GM23248 (cell line): ENCODE results near the gene WFS1. TPM values are rescaled to one million over a fixed set of nuclear protein-coding genes. Genes with fewer than 3 reads are reported as not detected.
A peak's percentile ranks its signal among the peaks of the same experiment; 100 is the strongest.

Experiments used
- DNase-seq: peaks from one replicate; pipeline ENCODE4 v3.0.0-alpha.2; 2015
- H2AFZ ChIP-seq: fragments of 200-600 bp; sonication (generic); 2 replicates; pipeline ENCODE4 v1.6.1; 2016; ENCODE audit warnings: antibody characterized with exemption
- H3F3A ChIP-seq: fragments of 200-600 bp; sonication (generic); 2 replicates; pipeline ENCODE4 v1.6.1; 2016; ENCODE audit warnings: mild to moderate bottlenecking, antibody characterized with exemption, mixed run types; ENCODE audit not compliant: insufficient read depth
- H3K27ac ChIP-seq: fragments of 200-600 bp; sonication (generic); 2 replicates; pipeline ENCODE4 v1.5.1; 2016; ENCODE audit warnings: mild to moderate bottlenecking
- H3K27me3 ChIP-seq: fragments of 200-600 bp; sonication (generic); replicated peaks from 2 replicates; pipeline ENCODE4 v1.6.1; 2016; ENCODE audit warnings: mild to moderate bottlenecking; ENCODE audit not compliant: insufficient read depth
- H3K36me3 ChIP-seq: fragments of 200-600 bp; sonication (generic); 2 replicates; pipeline ENCODE4 v1.6.1; 2016; ENCODE audit warnings: low read depth, mild to moderate bottlenecking
- H3K4me1 ChIP-seq: fragments of 200-600 bp; sonication (generic); 2 replicates; pipeline ENCODE4 v1.6.1; 2016; ENCODE audit warnings: mild to moderate bottlenecking; ENCODE audit not compliant: insufficient read depth
- H3K4me2 ChIP-seq: fragments of 200-600 bp; sonication (generic); one replicate; pipeline ENCODE4 v1.6.1; 2016; ENCODE audit warnings: mild to moderate bottlenecking; ENCODE audit not compliant: unreplicated experiment
- H3K4me3 ChIP-seq: fragments of 200-600 bp; sonication (generic); 2 replicates; pipeline ENCODE4 v1.5.1; 2016; ENCODE audit warnings: mild to moderate bottlenecking
- H3K79me2 ChIP-seq: fragments of 200-600 bp; sonication (generic); 2 replicates; pipeline ENCODE4 v1.6.1; 2016; ENCODE audit warnings: mild to moderate bottlenecking; ENCODE audit not compliant: insufficient read depth
- H3K9ac ChIP-seq: fragments of 200-600 bp; sonication (generic); 2 replicates; pipeline ENCODE4 v1.6.1; 2016; ENCODE audit warnings: mild to moderate bottlenecking
- H3K9me2 ChIP-seq: fragments of 200-600 bp; sonication (generic); 2 replicates; pipeline ENCODE4 v1.6.1; 2016; ENCODE audit warnings: mixed run types, mild to moderate bottlenecking, moderate library complexity; ENCODE audit not compliant: insufficient read depth
- H3K9me3 ChIP-seq: fragments of 200-600 bp; sonication (generic); one replicate; pipeline ENCODE4 v1.6.1; 2017; ENCODE audit warnings: low read depth
- H4K20me1 ChIP-seq: fragments of 200-600 bp; sonication (generic); 2 replicates; pipeline ENCODE4 v1.6.0; 2016; ENCODE audit not compliant: insufficient read depth
- EZH2 ChIP-seq: fragments of 200-600 bp; sonication (generic); IDR thresholded peaks from 2 replicates; pipeline ENCODE4 v1.6.1; 2018; ENCODE audit warnings: antibody characterized with exemption, mild to moderate bottlenecking; ENCODE audit not compliant: insufficient read depth, poor library complexity, severe bottlenecking
- EZH2phosphoT487 ChIP-seq: fragments of 200-600 bp; sonication (generic); IDR thresholded peaks from 2 replicates; pipeline ENCODE4 v1.6.1; 2018; ENCODE audit warnings: antibody characterized with exemption, moderate library complexity, mild to moderate bottlenecking, low read depth; ENCODE audit not compliant: insufficient read depth
- WGBS, 2 experiments: methylation state at CpG; one replicate each; pipeline ENCODE4 v1.1.6; 2015 to 2017; ENCODE audit warnings: low lambda C conversion rate in 2 of 2, low coverage in 1 of 2; ENCODE audit errors: missing lambda C conversion rate in 2 of 2; 5-methylcytosine and 5-hydroxymethylcytosine counted together
- in situ Hi-C: fragments of 300-500 bp; cut with MboI; formaldehyde crosslinking; loops from 2 replicates; pipeline ENCODE4 v1.15.0; 2020
- polyA plus RNA-seq: library from polyadenylated mRNA; unstranded; fragments of >200 nt; fragmentation: Nextera tagmentation; extraction: Ambion mirVana; gene quantifications from 2 replicates; pipeline ENCODE4 v1.2.1, GENCODE V29; 2016
- total RNA-seq: library from RNA; depleted of rRNA; stranded (reverse); fragments of >200 nt; shearing (Covaris generic); gene quantifications from 2 replicates; pipeline ENCODE4 v1.2.3, GENCODE V29; 2014

WFS1 gene
- total and polyA plus RNA-seq, 2 experiments from 2014 or later: 24.2 to 24.4 TPM

DNA sequence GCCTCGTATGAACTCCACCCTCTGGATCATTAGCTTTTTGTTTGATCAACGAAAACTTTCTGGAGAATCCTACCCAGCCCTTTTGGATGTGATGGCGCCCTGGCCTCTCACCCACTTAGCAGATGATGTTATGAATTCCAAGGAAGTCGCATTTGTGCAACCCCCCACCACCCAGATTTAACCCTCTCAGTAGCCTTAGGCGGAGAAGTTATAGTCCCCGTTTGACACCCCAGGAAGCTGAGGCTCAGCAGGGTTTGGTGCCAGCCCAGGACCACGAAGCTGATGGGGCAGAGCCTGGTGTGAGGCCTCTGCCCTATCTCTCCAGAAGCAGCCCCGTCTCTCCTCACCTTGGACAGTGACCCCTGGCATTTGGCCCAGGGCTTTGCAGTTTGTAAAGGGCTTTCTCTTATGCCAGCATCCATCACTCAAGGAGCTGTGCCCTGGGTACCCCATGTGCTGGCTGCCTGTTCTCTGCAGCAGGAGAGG, 1.0 kb downstream of the WFS1 start:
- peaks cover 14% of the 10 kb centered on the region for H3K4me1 ChIP-seq
- no peaks in the 10 kb centered on the region for H3K36me3 ChIP-seq
- H3K4me2 ChIP-seq: peak overlapping the region; percentile 96
- H3K9me2 ChIP-seq: no peaks in the 10 kb centered on the region
- WGBS, 2 experiments: 23 to 30% methylated on average over 8 of the region's 8 CpGs
- 0 out of 2 replicates have a peak, but pooled peaks cover 5% of the 10 kb centered on the region for H4K20me1 ChIP-seq
- H3K4me3 ChIP-seq: peak overlapping the region; percentile 86
- peaks cover 14% of the 10 kb centered on the region for H3F3A ChIP-seq
- H3K27ac ChIP-seq: no peak overlapping the region
- 0 out of 2 replicates have a peak, but pooled peaks cover 3% of the 10 kb centered on the region for H3K79me2 ChIP-seq
- DNase-seq: peak; percentile 46
- peaks cover 5% of the 10 kb centered on the region; the same call in 1 of the 2 replicates for H3K27me3 ChIP-seq
- peak overlapping the region; percentile 84 for H3K9ac ChIP-seq
- H3K9me3 ChIP-seq: no peaks in the 10 kb centered on the region
- H2AFZ ChIP-seq: peak overlapping the region; percentile 91
- TF ChIP-seq EZH2 (no peak), EZH2phosphoT487 (no peak)
- in situ Hi-C loops: no loop called here

DNA sequence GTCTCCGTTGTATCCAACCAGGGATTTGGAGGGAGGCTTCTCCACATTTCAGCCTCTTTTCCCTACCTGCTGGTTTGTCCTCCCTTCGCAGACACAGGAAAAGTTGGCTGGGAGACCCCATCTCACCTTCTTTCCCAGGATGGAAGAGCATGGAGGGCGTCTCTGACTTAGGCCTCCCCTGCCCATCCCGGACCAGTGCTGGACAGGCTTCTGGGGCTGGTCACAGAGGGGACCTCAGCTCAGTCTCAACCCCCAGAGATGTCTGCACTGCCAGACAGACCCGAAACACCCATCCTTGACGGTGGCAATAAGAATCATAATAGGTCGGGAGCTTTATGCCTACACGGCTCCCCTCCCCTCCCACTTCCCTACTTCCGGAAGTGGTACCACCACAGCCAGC, 1.6 kb downstream of the WFS1 start:
- H3K27me3 ChIP-seq: peaks cover 5% of the 10 kb centered on the region; the same call in 1 of the 2 replicates
- no peak overlapping the region for H2AFZ ChIP-seq
- TF ChIP-seq EZH2 (no peak), EZH2phosphoT487 (no peak)
- in situ Hi-C loops: no loop called here
- 0 out of 2 replicates have a peak, but pooled peaks cover 5% of the 10 kb centered on the region for H4K20me1 ChIP-seq
- no peak overlapping the region for H3K4me2 ChIP-seq
- DNase-seq: no peak
- H3K9ac ChIP-seq: no peak overlapping the region
- no peaks in the 10 kb centered on the region for H3K36me3 ChIP-seq
- H3K9me2 ChIP-seq: no peaks in the 10 kb centered on the region
- WGBS, 2 experiments: 71 to 72% methylated on average over 9 of the region's 9 CpGs
- no peak overlapping the region for H3K27ac ChIP-seq
- no peaks in the 10 kb centered on the region for H3K9me3 ChIP-seq
- H3K4me3 ChIP-seq: no peak overlapping the region
- peaks cover 14% of the 10 kb centered on the region for H3K4me1 ChIP-seq
- peaks cover 3% of the 10 kb centered on the region; the same call in 1 of the 2 replicates for H3K79me2 ChIP-seq
- peaks cover 14% of the 10 kb centered on the region for H3F3A ChIP-seq

DNA sequence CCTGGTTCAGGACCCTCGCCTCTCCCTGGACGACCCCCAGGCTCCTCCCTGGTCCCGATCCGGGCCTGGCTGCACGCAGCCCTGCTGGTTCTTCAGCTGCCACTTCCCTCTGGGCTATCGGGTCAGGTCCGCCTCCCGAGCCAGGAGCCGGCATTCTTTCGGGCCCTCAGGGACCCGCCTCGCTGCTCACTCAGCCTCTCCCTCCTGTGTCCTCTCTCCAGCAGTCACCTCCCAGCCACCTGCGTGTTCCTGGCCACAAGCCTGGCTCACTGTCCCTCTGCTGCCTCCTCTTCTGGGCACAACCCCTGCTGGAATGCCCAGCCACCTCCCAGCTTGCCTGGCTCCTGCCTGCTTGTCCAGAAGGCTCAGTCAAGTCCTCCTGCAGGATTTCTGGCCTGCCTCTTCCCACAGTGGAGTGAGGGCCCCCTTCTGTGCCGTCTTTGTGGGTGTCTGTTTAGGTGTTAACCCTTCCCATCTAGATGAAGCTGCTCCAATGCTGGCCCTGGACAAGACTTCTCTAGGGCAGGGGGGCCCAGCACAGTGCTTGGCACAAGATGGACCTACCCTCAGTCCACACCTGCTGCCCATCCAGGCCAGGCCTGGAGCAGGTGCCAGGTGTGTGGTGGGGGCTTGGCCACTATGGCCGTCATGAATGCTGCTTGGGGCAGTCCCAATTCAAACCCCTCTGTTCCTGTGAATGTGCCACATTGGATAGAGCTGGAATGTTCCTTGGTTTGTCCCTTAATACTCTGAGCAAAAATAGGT, 2.2 kb downstream of the WFS1 start:
- in situ Hi-C loops: no loop called here
- WGBS, 2 experiments: 70 to 77% methylated on average over 15 of the region's 15 CpGs

DNA sequence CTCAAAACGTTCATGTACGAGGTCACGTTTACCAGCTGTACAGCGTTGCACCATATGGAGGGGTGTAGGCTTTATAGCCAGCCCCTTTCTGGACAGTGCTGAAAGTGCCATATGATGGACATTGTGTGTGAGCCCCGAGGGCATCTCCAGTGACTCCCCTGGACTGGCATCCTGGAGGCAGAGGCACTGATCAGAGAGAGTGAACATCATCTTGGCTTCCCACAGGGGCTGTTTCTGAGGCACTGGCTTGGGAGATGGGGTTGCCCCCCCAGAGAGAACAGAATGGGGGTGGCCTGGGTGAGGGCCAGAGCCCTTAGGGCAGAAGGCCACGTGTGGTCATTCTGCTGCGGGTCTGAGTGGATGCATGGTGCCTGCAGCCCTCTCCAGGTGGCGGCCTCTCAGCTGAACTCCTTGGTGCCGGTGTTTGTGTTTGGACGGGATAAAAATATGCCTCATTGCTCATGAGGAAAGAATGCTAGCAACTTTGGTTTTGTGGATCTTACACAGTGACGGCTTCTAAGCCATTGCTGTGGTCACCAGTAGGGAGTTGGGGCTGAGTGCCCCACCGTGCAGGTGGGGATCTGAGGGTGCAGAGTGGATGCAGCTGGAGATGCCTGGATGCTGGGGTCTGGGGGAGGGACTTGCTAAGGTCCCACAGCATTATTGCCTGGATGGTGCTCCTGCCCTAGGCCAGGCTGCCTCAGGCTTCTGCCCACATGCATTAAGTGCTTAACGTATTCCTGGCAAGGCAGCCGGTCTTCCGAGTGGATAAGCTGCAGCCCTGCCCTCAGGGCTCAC, 3.4 kb downstream of the WFS1 start:
- TF ChIP-seq EZH2 (no peak), EZH2phosphoT487 (no peak)
- Histone ChIP-seq H4K20me1 (0 out of 2 replicates have a peak, but pooled peaks cover 5% of the 10 kb centered on the region), H3K9me3 (no peaks in the 10 kb centered on the region), H3K27ac (peak overlapping the region; percentile 39), H3K36me3 (no peaks in the 10 kb centered on the region), H3K27me3 (no peaks in the 10 kb centered on the region), H3K79me2 (peaks cover 3% of the 10 kb centered on the region; the same call in 1 of the 2 replicates), H3K4me3 (no peak overlapping the region), H3F3A (peaks cover 14% of the 10 kb centered on the region), H3K4me2 (peak overlapping the region; percentile 43), H3K9me2 (no peaks in the 10 kb centered on the region), H3K4me1 (peaks cover 14% of the 10 kb centered on the region), H3K9ac (no peak overlapping the region), H2AFZ (no peak overlapping the region)
- 44 to 45% methylated on average over 15 of the region's 15 CpGs for WGBS, 2 experiments
- peak; percentile 82 for DNase-seq
- in situ Hi-C loops: no loop called here

More for the DNA sequence above, 2.2 kb downstream of the WFS1 start:
- Histone ChIP-seq H3K4me3 (no peak overlapping the region), H3K79me2 (peaks cover 3% of the 10 kb centered on the region; the same call in 1 of the 2 replicates), H3K4me2 (no peak overlapping the region), H3K4me1 (peaks cover 14% of the 10 kb centered on the region), H3K27me3 (peaks cover 5% of the 10 kb centered on the region; the same call in 1 of the 2 replicates), H3K36me3 (no peaks in the 10 kb centered on the region), H2AFZ (no peak overlapping the region), H3K9me2 (no peaks in the 10 kb centered on the region), H3K9me3 (no peaks in the 10 kb centered on the region), H3K9ac (no peak overlapping the region), H3K27ac (no peak overlapping the region), H3F3A (peaks cover 14% of the 10 kb centered on the region), H4K20me1 (0 out of 2 replicates have a peak, but pooled peaks cover 5% of the 10 kb centered on the region)
- no peak for DNase-seq
- TF ChIP-seq EZH2phosphoT487: no peak
- TF ChIP-seq EZH2: no peak
